Loucy (cell line): ENCODE data around the gene MRPL21.

Source experiments
- H2AFZ ChIP-seq: fragments of 200-600 bp; sonication (generic); 2 replicates; pipeline ENCODE4 v1.6.0; 2016; ENCODE audit warnings: antibody characterized with exemption, mild to moderate bottlenecking, low read length, moderate library complexity
- H3F3A ChIP-seq: fragments of 200-600 bp; 2 replicates; pipeline ENCODE4 v1.6.0; 2016; ENCODE audit warnings: antibody characterized with exemption, low read depth, mild to moderate bottlenecking
- H3K27me3 ChIP-seq: fragments of 200-600 bp; sonication (generic); 2 replicates; pipeline ENCODE4 v1.6.1; 2014; ENCODE audit warnings: low read length, mild to moderate bottlenecking; ENCODE audit not compliant: insufficient read depth, poor library complexity, severe bottlenecking
- H3K36me3 ChIP-seq: fragments of 200-600 bp; sonication (generic); 2 replicates; pipeline ENCODE4 v1.6.1; 2016; ENCODE audit warnings: low read length; ENCODE audit not compliant: insufficient read depth
- H3K4me1 ChIP-seq: fragments of 200-600 bp; sonication (generic); 2 replicates; pipeline ENCODE4 v1.5.1; 2014; ENCODE audit warnings: low read length, mild to moderate bottlenecking; ENCODE audit not compliant: insufficient read depth, poor library complexity, severe bottlenecking
- H3K4me2 ChIP-seq: fragments of 200-600 bp; sonication (generic); 2 replicates; pipeline ENCODE4 v1.6.0; 2014; ENCODE audit warnings: antibody characterized with exemption, low read length, low read depth, mild to moderate bottlenecking; ENCODE audit not compliant: poor library complexity, severe bottlenecking
- H3K4me3 ChIP-seq: fragments of 200-600 bp; sonication (generic); 2 replicates; pipeline ENCODE4 v1.5.1; 2014; ENCODE audit warnings: low read length, mild to moderate bottlenecking, mixed read lengths; ENCODE audit not compliant: poor library complexity, severe bottlenecking
- H3K79me2 ChIP-seq: fragments of 200-600 bp; sonication (generic); 2 replicates; pipeline ENCODE4 v1.6.1; 2014; ENCODE audit warnings: low read length; ENCODE audit not compliant: insufficient read depth
- H3K9ac ChIP-seq: fragments of 200-600 bp; sonication (generic); 2 replicates; pipeline ENCODE4 v1.6.0; 2014; ENCODE audit warnings: mild to moderate bottlenecking, low read depth, low read length, moderate library complexity; ENCODE audit not compliant: poor library complexity, severe bottlenecking
- H3K9me2 ChIP-seq: fragments of 200-600 bp; sonication (generic); replicated peaks from 2 replicates; pipeline ENCODE4 v1.6.1; 2016; ENCODE audit warnings: low read depth, low read length, mixed read lengths
- H3K9me3 ChIP-seq: fragments of 200-600 bp; sonication (generic); 2 replicates; pipeline ENCODE4 v1.6.1; 2014; ENCODE audit warnings: mild to moderate bottlenecking, antibody characterized with exemption, low read length, low read depth; ENCODE audit not compliant: insufficient read depth
- H4K20me1 ChIP-seq: fragments of 200-600 bp; sonication (generic); 2 replicates; pipeline ENCODE4 v1.6.0; 2014; ENCODE audit warnings: antibody characterized with exemption, low read length, mild to moderate bottlenecking; ENCODE audit not compliant: insufficient read depth, poor library complexity, severe bottlenecking
- CTCF ChIP-seq: fragments of 200-600 bp; sonication (generic); conservative IDR thresholded peaks from 2 replicates; pipeline ENCODE4 v1.5.1; 2014; ENCODE audit warnings: mild to moderate bottlenecking, antibody characterized with exemption, low read length
- EZH2phosphoT487 ChIP-seq: fragments of 200-600 bp; IDR thresholded peaks from 2 replicates; pipeline ENCODE4 v1.6.1; 2018; ENCODE audit warnings: antibody characterized with exemption, mild to moderate bottlenecking, moderate library complexity, borderline replicate concordance

Gene MRPL21

DNA sequence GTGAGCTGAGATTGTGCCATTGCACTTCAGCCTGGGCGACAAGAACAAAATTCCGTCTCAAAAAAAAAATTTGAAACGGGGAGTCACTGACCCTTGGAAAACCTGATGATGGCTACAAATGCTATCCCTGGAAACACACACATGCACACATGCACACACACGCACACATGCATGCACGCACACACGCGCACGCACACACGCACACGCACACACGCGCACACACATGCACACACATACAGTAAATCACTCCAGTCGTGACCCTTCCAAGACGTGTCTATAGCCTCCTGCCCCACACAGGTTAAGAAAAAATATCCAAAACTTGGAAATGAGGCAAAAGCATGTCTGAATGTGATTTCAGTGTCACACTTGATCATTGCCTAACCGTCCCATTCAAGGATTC is 55.2 kb downstream of the MRPL21 start:
- H3K9ac ChIP-seq, result no peak overlapping the region
- H3K4me2 ChIP-seq, result no peak overlapping the region
- TF ChIP-seq EZH2phosphoT487 (no peak), CTCF (no peak)
- H3F3A ChIP-seq, result no peaks in the 10 kb centered on the region
- H2AFZ ChIP-seq, result no peak overlapping the region
- H3K79me2 ChIP-seq, result no peaks in the 10 kb centered on the region
- H3K9me3 ChIP-seq, result no peaks in the 10 kb centered on the region
- H3K9me2 ChIP-seq, result no peaks in the 10 kb centered on the region
- H3K36me3 ChIP-seq, result no peaks in the 10 kb centered on the region
- no peaks in the 10 kb centered on the region for H4K20me1 ChIP-seq
- H3K4me1 ChIP-seq, result peaks cover 5% of the 10 kb centered on the region
- H3K4me3 ChIP-seq, result no peak overlapping the region
- H3K27me3 ChIP-seq, result no peaks in the 10 kb centered on the region

GRCh38 chr11:68847395-68847794 is 56.2 kb downstream of the MRPL21 start:
- H3K9ac ChIP-seq, result no peak overlapping the region
- no peaks in the 10 kb centered on the region for H3K9me3 ChIP-seq
- H3K4me3 ChIP-seq, result no peak overlapping the region
- H3K9me2 ChIP-seq, result no peaks in the 10 kb centered on the region
- H3F3A ChIP-seq, result no peaks in the 10 kb centered on the region
- TF ChIP-seq EZH2phosphoT487, result no peak
- no peak for TF ChIP-seq CTCF
- H3K36me3 ChIP-seq, result no peaks in the 10 kb centered on the region
- H3K79me2 ChIP-seq, result peaks cover 4% of the 10 kb centered on the region
- no peaks in the 10 kb centered on the region for H4K20me1 ChIP-seq
- no peaks in the 10 kb centered on the region for H3K27me3 ChIP-seq
- H3K4me1 ChIP-seq, result peaks cover 8% of the 10 kb centered on the region
- no peak overlapping the region for H2AFZ ChIP-seq
- no peak overlapping the region for H3K4me2 ChIP-seq

- H2AFZ ChIP-seq, result no peak overlapping the region
- H3K36me3 ChIP-seq, result no peaks in the 10 kb centered on the region
- H3K9me2 ChIP-seq, result no peaks in the 10 kb centered on the region
- H3K79me2 ChIP-seq, result peaks cover 22% of the 10 kb centered on the region
- H4K20me1 ChIP-seq, result peaks cover 5% of the 10 kb centered on the region
- H3K9ac ChIP-seq, result no peak overlapping the region
- no peaks in the 10 kb centered on the region for H3K27me3 ChIP-seq
- peaks cover 1% of the 10 kb centered on the region for H3F3A ChIP-seq
- no peak overlapping the region for H3K4me3 ChIP-seq
- no peak overlapping the region for H3K4me2 ChIP-seq
- TF ChIP-seq CTCF, result no peak
- TF ChIP-seq EZH2phosphoT487, result no peak
- H3K4me1 ChIP-seq, result peaks cover 13% of the 10 kb centered on the region
- H3K9me3 ChIP-seq, result no peaks in the 10 kb centered on the region
Observed at GRCh38 chr11:68845351-68846002, 58.2 kb downstream of the MRPL21 start.
